ENCODE results near the gene MYBPHL.

The MYBPHL gene

GRCh38 chr1:109250454-109251276 is 56.1 kb downstream of the MYBPHL start:
- DNase-seq = no peak

GRCh38 chr1:109249654-109250401 is 57.0 kb downstream of the MYBPHL start:
- DNase-seq = no peak

- peak; percentile 26 for DNase-seq
Measured at GRCh38 chr1:109248797-109249629, 57.8 kb downstream of the MYBPHL start, which contains the start of gene CELSR2. CELSR2 (plus strand) TSS chr1:109249539; CDS start chr1:109250080, 541 bp downstream.

GRCh38 chr1:109248444-109248796 is 58.4 kb downstream of the MYBPHL start:
- no peak for DNase-seq

GRCh38 chr1:109247401-109248365 is 59.1 kb downstream of the MYBPHL start:
- DNase-seq = no peak

GRCh38 chr1:109246141-109246551 is 60.7 kb downstream of the MYBPHL start:
- no peak for DNase-seq

GRCh38 chr1:109243860-109244552 is 62.8 kb downstream of the MYBPHL start:
- peak; percentile 49 for DNase-seq

- DNase-seq = no peak
Measured at GRCh38 chr1:109243221-109243620, 63.6 kb downstream of the MYBPHL start.

- DNase-seq = peak; percentile 79
Measured at GRCh38 chr1:109242387-109242786, 64.4 kb downstream of the MYBPHL start.
